Stimulated activated CD8-positive, alpha-beta memory T cell treated with anti-CD3 and anti-CD28 coated beads, Interleukin-7, amount 100 ng/mL, for 48 hours (primary cell): ENCODE results near the gene SLC1A6.
"Not testable (repeated sequence)": the region's sequence is repeated elsewhere in the genome, so short reads cannot be mapped to it uniquely, and the experiment has no call there.

Experiments
- DNase-seq, 2 donors: peaks; one replicate each; pipeline ENCODE4 v3.0.0-alpha.2; 2020; ENCODE audit warnings: low read depth in 1 of 2; ENCODE audit errors: extremely low read depth in 1 of 2

SLC1A6 gene

DNA sequence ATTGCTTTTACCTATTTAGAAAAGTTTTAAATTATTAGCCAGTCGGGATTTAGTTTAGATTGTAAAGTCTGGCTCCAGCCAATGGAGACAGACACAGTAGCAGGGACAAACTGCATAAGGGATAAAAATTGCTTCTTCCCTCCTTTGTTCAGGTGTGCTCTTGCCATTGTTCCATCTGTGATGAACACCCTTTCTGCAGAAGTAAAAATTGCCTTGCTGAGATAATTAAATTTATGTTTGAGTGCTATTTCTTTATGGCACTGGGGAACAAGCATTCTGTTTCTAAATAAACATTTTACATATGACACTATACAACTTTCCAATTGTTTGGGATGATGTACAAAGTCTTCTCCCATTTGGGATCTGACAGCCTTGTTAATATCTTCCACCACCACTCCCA is 20.4 kb downstream of the SLC1A6 start:
- no peak for DNase-seq

DNA sequence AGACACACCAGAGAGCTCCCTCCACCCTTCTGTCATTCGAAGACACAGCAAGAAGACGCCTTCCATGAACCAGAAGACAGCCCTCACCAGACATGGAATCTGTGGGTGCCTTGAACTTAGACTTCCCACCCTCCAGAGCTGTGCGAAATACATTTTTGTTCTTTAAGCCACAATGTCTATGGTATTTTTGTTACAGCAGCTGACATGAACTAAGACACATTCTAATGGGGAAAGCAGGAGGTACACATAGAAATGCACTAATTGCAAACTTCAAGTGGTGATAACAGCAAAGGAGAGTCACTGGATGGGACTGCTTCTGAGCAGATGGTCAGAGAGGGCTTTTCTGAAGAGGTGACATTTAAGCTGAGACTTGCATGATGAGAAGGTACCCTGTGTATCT is 22.2 kb downstream of the SLC1A6 start:
- no peak for DNase-seq

DNA sequence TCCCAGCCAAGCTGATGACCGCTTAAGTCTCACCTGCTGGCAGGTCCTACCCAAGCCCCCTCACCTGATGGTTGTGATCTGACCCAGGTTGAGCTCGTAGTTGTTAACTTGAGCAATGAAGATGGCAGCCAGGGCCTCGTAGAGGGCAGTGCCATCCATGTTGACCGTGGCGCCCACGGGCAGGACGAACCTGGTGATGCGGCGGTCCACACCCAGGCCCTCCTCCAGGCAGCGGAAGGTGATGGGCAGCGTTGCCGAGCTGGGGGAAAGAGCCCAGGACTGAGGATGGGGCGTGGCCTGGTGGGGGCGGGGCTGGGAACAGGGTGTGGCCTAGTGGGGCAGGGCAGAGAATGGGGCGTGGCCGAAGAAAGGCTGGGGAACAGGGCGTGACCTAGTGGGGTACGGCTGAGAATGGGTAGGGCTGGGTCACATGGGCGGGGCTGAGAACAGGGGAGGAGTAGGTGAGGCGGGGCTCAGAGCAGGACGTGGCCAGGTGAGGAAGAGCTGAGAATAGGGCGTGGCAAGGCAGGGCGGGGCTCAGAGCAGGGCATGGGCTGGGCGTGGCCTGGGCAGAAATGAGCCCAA is 25.5 kb downstream of the SLC1A6 start:
- no peak for DNase-seq

DNA sequence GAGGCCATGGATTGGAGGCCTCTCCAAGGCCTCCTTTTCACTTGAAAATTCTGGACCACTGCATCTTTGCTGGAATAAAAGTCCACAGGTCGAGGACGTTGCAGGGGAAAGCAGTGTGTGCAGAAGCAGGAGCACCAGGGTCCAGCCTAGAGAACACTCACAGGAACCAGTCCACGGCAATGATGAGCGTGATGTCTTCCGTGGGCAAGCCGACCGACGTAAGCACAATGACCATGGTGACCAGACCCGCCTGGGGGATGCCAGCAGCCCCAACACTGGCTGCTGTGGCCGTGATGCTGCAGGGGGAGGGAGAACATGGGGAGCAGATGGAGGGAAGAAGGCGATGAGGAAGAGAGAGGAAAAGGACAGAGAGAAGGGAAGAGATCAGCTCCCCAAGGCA is 26.9 kb downstream of the SLC1A6 start:
- DNase-seq, result no peak

DNA sequence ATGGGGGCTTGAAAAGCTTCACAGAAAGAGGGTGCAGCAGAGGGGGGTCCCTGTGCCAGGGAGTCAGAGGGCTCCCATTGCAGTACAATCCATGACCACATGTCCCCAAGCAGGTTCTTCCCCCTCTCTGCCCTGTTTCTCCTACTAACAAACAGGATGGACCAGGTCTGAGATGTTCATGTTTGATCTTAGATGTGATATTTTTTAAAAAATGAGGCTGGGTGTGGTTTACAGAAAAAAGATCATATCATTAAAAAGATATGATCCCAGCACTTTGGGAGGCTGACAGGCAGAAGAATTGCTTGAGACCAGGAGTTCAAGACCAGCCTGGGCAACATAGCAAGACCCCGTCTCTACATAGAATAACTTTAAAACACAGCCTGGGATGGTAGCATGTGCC is 29.2 kb downstream of the SLC1A6 start:
- DNase-seq, result no peak

DNA sequence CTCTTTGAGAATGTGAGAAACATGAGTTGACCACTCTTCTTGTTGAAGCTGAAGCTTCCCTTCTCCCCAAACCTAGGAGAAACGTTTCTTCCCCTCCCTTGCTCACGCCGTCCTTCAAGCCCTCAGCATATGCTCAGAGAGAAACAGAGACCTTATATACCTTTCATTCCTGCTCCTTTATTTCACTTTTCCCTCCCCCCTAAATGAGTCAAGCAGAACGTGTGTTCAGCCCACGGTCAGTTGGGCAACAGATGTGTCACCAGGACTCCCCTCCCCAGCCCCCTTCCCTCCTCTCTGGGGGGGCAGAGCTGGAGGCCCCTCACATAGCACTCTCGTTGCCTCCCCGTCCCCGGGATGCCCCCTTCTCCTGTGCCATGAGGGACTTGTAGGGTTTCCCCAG is 29.8 kb downstream of the SLC1A6 start:
- DNase-seq, result no peak

DNA sequence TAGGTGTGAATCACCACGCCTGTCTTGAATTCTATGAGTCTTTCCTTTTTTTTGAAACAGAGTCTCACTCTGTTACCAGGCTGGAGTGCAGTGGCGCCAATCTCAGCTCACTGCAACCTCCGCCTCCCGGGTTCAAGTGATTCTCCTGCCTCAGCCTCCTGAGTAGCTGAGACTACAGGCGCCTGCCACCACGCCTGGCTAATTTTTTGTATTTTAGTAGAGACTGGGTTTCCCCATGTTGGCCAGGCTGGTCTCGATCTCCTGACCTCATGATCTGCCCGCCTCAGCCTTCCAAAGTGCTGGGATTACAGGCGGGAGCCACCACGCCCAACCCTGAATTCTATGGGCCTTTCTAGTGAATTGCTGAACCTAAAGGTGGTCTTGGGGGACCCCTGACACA is 30.3 kb downstream of the SLC1A6 start:
- not testable (repeated sequence) for DNase-seq

DNA sequence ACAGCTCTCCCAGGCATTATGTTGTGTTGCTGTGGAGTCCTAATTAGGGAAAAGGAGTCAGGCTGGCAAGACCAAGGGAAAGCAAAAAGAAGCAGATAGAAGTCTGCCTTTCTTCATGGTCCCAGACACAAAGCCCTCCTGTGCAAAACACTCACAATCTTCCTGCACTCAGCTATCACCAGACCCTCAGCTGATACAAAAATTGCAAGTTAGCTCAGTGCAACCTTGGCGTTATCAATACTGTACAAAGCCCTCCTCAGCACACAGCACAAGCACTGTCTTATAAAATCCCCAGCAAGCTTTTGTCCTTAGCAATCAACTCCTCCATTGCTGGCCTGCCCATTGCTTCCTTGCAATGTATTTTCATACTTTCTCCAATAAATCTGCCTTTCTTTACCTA is 35.2 kb downstream of the SLC1A6 start:
- no peak for DNase-seq

DNA sequence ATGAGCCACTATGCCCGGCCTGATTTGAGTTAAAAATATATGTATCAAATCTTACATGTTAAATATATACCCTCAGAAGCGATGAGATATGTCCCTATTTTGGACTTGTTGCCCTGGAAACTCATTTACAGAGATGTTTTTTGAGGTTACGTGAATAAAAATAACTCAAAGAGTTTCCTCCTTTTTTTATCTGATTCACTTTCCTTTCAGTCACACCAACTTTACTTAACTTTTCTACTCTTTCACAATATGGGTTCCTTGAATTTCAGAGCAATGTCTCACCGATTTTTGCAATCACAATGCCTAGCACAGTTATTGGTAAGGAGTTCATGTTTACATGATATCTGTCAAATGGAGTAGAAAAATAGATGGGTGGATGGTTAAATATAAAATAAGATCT is 36.1 kb downstream of the SLC1A6 start:
- DNase-seq, result no peak

DNA sequence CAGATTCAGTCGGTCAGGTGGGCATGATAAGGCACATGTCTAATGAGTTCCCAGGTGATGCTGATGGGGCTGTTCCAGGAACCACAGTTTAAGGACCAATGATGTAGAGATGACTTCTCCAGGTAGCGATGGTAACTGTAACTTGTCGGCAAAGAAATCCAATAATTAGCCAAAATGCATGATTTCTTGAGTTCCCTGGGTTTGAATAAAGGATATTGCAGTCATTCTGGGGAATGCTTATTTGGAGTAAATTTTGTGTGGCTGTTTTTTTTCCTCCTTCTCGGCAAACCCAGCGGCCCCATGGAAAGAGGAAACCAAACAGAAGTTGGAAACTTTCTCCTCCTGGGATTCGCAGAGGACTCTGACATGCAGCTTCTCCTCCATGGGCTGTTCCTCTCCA is 38.5 kb downstream of the SLC1A6 start, which contains the start of gene OR7C2:
TSS of gene OR7C2 (plus strand) at position 301 of the 400 bp plus-strand sequence. CDS start at position 301, 0 bp downstream.
- DNase-seq, result no peak

DNA sequence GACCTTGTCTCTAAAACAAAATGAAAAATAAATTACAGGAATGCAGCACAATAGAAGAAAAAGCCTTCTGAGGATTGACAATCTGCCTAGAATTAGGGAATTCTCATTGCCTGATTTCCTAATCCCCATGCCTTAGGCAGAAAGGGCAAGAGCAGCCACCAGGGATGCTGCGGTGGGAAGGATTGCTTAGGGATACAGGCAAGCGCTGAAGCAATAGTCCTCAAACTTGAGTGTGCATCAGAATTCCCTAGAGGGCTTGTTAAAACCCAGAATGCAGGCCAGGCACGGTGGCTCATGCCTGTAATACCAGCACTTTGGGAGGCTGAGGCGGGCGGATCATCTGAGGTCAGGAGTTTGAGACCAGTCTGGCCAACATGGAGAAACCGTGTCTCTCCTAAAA is 39.4 kb downstream of the SLC1A6 start:
- no peak for DNase-seq

DNA sequence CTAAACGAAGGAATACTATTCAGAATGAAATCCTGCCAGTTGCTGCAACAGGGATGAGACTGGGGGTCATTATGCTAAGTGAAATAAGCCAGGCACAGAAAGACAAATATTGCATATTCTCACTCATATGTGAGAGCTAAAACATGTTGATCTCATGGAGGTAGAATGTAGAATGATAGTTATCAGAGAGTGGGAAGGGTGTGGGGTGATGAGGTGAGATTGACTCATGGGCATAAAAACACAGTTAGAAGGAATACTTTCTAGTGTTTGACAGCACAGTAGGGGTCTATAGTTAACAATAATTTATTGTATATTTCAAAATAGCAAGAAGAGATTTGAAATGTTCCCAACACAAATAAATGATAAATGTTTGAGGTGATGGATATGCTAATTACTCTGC is 46.2 kb downstream of the SLC1A6 start:
- no peak for DNase-seq

DNA sequence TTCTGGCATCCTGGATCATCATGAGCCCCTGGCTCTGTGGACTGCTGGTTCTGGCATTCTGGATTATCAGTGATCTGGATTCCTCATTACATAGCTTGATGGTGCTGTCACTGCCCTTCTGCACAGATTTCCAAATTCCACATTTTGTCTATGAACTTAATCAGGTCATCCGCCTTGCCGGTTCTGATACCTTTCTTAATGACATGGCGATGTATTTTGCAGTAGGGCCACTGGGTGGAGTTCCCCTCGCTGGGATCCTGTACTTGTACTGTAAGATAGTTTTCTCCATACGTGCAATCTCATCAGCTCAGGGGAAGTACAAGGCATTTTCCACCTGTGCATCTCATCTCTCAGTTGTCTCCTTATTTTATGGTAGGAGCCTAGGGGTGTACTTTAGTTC is 62.8 kb downstream of the SLC1A6 start:
- no peak for DNase-seq

DNA sequence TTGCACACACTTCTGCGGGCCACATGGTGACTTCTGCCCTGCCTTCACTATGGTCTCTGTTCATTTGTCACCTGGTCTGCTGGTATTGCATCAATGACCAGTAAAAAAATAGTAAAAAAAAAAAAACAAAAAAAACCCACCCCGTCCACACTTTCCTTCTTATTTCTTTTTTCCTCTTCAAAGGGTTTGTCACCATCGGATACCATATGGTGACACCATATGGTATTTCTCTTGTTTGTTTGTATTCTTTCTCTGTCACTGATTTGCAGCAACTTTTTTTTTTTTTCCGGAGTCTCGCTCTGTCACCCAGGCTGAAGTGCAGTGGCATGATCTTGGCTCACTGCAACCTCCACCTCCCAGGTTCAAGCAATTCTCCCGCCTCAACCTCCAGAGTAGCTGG is 64.5 kb downstream of the SLC1A6 start:
- DNase-seq, result no peak

DNA sequence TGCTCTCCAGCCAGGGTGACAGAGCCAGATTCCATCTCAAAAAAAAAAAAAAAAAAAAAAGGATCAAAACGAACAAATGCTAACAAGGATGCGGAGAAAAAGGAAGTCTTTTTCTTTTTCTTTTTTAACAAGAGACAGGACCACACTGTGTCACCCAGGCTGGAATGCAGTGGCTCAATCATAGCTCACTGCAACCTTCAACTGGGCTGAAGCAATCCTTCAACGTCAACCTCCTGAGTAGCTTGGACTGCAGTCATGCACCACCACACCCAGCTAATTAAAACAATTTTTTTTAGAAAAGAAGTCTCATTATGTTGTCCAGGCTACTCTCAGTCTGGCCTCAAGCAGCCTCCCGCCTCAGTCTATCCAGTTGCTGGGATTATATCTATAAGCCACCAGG is 73.0 kb downstream of the SLC1A6 start:
- DNase-seq, result no peak

DNA sequence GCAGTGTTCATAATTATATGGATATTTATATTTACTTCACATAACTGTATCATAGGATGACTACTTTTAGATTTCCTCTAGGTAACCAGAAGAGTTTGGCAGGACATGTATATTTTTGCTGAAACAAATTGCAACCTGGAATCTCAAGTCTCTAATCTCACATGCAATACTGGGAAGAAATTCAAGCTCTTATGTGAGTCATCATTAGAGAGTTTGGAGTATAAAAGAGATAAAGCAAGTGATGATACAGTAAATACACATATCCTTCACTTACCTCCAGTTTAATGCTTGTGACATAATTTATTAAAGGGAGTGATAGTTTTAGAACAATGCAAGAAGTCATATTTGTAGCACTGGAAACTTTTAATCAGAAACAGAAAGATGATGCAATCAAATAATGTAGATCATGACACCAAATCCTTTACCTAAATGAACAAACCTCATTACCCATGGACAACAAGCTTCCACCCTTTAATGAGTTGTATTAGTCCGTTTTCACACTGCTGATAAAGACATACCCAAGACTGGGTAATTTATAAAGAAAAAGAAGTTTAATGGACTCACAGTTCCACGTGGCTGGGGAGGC is 77.9 kb downstream of the SLC1A6 start:
- DNase-seq, result no peak
